GM12873 (cell line): ENCODE measurements around the gene FAM117A.

ENCODE experiments used
- TF ChIP-seq, protein P1 (sequence below): IDR thresholded peaks from 2 replicates; pipeline ENCODE4 v1.5.1; 2012; ENCODE audit warnings: low read depth, mild to moderate bottlenecking, moderate library complexity, low read length, control low read depth; ENCODE audit not compliant: insufficient read depth; ENCODE audit errors: missing control alignments

FAM117A gene

DNA sequence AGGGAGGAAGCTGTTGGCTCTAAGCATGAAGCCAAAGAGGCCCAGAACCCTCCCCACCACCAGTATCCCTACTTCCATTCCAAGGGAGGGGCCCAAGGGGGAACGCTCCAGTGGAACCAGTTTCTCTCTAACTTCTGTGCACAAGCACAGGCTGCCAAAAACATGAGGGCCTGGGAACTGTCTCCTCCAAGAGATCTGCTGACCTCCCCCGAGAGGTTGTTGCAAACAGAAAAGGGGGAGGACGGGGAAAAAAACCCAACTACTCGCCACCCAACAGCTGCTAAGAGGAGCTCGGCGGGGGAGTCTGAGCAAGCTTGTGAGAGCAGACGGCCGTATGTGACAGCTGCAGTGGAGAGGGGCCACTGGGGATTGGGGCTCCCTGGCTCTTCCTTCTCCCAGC is 40.5 kb downstream of the FAM117A start:
- TF ChIP-seq, protein P1, sequence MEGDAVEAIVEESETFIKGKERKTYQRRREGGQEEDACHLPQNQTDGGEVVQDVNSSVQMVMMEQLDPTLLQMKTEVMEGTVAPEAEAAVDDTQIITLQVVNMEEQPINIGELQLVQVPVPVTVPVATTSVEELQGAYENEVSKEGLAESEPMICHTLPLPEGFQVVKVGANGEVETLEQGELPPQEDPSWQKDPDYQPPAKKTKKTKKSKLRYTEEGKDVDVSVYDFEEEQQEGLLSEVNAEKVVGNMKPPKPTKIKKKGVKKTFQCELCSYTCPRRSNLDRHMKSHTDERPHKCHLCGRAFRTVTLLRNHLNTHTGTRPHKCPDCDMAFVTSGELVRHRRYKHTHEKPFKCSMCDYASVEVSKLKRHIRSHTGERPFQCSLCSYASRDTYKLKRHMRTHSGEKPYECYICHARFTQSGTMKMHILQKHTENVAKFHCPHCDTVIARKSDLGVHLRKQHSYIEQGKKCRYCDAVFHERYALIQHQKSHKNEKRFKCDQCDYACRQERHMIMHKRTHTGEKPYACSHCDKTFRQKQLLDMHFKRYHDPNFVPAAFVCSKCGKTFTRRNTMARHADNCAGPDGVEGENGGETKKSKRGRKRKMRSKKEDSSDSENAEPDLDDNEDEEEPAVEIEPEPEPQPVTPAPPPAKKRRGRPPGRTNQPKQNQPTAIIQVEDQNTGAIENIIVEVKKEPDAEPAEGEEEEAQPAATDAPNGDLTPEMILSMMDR = no peak

DNA sequence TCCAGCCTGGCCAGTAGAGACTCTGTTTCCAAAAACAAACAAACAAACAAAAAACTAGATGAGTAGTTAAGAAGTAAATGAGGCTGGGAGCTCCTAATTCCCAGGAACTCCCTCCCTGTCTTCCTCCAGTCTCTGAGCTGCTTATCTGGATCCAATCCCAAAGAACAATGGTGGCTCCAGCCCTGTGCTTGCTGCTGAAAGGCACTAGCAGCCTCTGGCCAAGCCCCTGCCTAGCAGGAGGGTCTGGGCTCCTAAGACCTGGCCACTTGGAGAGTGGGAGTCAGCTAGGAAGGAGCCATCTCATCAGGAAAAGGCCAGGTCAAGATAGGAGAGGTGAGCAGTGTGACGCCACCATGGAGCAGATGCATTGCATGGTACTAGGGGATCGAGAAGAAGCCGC is 41.9 kb downstream of the FAM117A start:
- TF ChIP-seq, protein P1 = no peak

DNA sequence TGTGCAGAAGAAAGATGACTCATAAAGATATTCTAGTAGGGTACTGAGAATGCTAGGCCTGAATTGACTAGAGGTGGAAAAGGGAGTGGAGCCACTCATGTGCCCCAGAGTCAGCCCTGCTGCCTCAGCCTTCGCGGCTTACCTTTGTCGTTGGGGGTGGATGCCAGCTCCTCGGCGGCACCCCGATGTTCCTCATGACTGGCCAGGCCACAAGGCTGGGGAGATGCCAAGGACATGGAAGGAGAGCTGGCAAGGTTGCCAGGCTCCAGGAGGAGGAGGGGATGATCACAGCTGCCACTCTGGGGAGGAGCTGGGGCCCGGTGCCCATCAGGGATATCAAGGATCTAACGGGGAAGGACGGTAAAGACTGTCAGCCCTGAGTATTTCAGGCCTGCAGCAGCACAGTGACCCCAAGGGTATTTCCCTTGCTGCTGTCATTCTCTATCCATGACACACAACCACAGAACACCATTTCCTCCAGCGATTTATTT is 46.5 kb downstream of the FAM117A start:
- TF ChIP-seq, protein P1 = no peak

DNA sequence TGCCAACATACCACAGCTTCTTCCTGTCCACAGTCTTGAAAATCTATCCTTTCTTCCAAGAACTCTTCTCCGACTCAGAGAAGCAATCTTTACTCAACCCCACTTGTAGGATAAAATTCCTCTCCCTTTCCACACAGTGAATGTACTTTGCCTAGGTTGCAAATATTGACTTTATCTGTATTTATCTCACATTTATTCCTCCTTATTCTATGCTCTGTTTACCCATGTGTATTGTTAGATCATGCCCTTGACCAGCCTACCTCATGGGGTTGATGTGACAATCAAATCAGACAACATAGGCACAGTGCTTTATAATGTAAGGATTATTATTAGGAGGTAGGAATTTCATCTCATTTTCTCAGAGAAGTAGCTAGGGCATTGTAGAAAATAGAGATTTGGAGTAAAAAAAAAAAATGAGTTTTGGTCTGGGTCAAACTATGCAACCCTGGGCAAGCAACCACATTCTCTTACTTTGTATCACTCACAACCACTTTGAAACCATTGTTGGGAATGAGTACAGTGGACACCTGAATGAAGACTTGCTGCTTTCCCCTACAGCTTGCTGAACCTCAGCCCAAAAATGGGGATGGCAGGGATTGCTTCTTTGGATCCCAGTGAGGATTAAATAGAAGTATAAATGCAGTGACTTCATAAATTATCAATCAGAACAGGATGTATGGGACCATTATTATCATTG is 47.1 kb downstream of the FAM117A start:
- TF ChIP-seq, protein P1 = no peak

DNA sequence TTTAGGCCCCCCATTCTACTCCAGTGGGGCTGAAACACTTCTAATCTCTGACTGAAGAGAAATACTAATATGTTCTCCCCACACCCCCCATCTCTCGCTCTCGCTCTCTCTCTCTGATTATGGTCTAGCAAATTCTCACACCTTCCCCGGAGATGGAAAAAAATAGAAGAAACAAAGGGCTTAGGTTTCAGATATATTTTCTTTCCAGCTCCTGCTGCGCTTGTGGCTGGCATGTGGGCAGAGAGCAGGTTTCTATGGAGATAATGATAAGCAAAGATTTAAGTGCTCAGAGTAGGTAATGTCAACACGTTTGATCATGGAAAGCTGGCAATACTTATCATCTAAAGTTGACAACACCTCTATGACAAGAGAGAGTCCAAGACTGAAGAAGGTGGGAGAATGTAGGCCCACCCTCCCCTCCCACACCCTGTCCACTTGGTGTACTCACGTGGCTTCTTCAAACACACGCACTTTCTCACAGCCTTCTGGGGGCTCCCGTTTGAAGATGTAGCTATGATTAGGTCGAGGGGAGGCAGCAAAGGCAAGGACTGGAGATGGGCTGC is 48.1 kb downstream of the FAM117A start:
- TF ChIP-seq, protein P1 = no peak

DNA sequence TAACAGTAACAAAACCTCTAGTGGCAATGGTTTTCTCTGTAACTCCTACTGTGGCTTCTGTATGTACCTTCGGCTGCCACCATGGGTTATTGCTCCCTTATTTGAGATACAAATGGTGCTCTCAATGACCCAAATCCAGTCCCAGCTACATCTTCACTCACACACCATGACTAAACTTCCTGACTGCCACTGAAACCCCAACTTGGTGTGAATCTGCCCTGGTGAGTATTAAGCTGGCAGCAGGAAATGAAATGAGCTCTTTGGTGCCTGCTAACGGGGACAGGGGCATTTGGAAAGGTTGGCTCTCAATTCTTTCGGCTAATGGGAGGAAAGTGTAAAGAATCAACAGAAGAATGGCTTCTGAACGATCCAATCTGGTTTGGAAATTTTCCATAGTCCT is 48.7 kb downstream of the FAM117A start:
- TF ChIP-seq, protein P1 = no peak

DNA sequence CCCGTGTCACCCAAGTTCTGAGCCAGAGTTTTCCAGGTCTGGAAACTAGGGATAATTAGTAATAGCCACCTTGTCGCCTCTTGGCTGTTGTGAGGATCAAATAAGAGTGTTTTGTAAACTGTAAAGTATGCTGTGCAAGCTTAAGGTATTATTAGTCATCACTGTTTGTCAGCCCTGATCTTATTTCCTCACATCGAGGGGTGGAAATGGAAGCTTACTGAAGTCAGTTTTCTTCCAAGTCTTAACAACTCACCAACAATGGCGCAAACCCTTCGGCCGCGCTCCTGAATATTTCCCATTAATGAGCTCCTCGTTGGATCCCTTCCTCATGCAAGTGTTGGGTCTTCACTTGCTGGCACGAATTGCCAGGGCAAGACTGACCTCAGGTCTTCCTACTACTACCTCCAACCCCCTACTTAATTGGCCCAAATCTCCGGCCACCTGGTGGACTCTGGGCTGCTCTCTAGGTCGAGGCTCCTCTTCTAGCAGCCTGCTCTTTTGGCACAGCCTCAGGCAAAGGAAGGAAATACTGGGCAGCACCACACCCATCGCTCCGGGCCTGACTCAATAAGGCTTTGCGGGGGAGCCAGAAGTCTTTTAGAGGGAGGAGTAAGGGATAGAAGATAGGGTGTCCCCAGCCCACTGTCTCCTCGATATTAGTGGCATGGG is 55.3 kb downstream of the FAM117A start:
- TF ChIP-seq, protein P1 = no peak
